Esophagus mucosa (tissue), 1 donor: ENCODE results near the gene CLSTN2. TPM values are rescaled to one million over a fixed set of nuclear protein-coding genes. Genes with fewer than 3 reads are reported as not detected.

Source experiments
- ATAC-seq: fragments of 200-7000 bp; cut with Tn5 transposase; one replicate; pipeline ENCODE4 v1.9.1; 2020
- total RNA-seq: library from RNA; stranded (reverse); gene quantifications from one replicate; pipeline ENCODE4 v1.2.4, GENCODE V29; 2023
- donor health status: DM: yes; HTN: yes; CAD: no.

Gene CLSTN2
- total RNA-seq, 1 donor from 2014 or later, result 1.5 TPM

DNA sequence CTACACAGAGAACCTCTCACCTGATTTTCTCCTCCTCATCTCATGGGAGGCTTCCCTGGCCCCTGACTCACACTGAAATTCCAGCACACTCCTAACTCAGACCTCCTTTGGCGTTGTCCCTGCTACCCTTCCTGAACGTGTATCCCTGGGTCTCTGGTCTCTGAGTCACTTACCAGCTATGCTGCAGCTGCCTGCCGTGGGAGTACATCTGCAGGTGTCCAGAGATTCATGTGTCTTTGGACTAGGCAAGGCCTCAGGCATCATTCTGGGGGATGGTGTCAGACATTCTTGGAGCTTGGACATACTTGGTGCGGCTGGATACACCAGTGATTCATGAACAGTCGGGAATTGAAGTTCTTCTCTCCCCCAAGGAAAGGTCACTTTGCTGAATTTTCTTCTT is 594.1 kb downstream of the CLSTN2 start:
- no peak for ATAC-seq

DNA sequence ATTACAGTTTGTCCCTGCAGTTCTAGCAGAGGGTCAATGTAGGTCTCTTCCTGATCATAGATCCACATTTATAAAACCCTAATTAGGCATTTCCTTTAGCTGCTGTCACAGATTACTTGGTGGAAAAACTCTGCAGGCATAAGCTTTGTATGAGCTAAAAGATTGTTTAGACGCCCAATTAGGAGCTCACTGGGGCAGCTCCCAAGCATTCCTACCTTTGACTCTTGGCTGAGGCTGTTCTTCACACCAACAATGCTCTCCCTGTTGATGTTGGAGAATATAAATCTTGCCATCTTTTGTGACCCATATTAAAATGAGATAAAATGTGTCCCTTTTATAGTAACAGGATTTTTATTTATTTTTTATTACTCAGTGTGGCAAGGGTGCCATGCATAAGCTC is 594.6 kb downstream of the CLSTN2 start:
- ATAC-seq, result no peak

DNA sequence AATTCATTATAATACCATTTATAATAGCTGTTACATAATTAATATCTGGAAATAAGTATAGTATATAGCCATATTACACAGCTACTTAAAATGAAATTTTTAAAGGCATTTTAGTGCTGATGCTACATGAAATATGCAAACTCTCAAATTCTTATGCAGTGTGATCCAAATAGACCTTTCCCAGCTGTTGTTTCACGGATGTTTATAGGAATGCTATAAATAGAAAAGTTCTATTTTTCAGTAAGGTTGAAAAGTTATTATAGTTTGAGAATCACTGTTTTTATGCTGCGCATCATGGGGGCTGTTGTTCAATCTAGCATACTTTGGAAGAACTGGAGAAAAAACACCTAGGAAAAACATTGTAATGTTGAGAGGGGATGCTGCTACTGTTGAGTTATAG is 595.1 kb downstream of the CLSTN2 start:
- ATAC-seq, result no peak

DNA sequence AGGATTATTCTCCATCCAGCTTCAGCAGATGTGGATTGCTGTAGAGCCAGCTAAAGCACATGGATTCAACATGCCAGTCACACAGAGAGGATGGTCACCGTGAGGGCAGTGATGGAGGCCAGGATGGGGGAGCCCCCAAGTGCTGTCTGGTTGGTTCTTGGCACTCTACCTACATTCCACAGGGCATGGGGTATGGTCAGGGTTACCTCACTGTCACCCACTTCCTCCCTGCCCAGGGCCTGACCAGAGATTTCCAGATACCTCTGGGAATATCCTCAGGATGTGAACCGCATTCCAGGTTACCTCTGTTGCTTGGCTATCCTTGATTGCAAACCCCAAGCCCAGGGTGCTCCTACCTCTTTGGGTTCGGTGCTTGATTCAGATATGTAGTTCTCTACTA is 595.6 kb downstream of the CLSTN2 start:
- ATAC-seq, result no peak

DNA sequence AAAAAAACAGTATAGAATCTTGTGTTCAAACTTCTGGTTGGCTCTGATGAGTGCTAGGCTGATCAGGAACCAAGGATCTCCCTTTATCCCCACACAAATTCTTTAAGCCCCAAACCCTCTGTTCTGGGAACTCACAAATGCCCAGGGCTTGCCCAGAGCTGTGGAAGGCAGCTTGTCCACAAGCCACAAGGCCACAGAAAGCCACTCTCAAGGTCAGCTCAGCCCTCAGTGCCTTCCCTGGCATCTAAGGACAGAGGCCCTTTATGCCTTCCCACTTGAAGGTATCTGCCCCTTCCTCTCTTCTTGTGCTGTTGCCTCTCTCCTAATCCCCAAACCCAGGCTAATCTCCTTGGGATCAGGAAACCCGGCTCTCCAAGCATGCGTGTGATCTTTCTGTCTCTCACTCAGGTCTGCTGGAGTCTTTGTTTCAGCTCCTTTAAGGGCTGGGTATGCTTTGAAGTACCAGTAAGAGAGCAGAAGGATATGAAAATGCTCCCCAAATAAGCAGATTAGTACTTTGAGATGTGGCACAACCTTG is 597.9 kb downstream of the CLSTN2 start:
- no peak for ATAC-seq

DNA sequence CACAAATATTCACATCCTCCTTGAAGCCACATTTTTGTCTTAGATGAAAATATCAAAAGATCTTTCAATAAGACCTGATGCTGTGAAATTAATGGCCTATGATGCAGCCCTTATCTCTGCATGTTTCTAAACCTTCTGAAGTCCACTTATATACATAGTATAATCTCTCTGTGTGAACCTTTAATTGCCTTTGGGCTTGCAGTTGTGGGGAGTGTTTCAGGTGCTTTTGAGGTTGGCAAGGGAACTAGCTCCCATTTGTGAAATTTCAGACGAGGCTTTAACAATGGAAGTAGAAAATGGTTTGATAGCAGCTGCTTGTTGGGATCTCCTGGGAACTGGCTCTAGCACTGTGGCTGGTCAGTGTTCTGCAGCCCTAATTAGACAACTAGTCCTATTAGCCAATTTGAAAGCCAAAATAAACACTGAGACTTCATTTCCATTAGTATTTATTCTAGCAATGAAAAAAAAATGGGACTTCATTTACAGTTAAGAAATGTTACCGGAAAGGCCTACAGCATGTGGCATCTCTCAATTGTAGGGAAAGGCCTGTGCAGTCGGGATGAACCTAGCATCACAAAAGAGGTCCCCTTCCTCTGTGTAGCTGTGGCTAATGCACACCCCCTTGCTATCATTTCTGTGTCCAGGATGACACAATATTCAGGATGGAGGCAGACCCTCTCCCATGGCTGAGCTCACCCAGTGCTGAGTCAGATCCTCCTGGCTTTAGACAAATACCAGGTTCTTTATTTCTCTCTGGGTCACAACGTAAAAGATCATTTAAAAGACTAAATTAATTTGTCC is 602.1 kb downstream of the CLSTN2 start:
- ATAC-seq, result no peak

DNA sequence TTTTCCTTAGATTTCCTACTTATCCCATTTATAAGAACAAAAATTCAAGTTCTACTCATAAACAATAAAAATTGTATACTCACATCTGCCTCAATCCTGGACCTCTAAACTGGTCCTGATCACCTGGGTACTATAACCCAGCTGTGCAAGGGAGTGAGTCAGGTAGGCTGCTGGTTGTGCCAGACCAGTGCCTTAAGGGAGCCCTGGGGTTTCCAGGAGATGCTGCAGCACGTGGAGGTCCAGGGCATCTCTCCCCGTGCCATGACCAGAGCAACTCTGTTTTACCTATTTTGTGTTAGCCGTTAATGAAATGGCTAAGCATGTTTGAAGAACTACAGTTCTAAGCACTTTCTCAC is 602.7 kb downstream of the CLSTN2 start:
- ATAC-seq, result no peak

DNA sequence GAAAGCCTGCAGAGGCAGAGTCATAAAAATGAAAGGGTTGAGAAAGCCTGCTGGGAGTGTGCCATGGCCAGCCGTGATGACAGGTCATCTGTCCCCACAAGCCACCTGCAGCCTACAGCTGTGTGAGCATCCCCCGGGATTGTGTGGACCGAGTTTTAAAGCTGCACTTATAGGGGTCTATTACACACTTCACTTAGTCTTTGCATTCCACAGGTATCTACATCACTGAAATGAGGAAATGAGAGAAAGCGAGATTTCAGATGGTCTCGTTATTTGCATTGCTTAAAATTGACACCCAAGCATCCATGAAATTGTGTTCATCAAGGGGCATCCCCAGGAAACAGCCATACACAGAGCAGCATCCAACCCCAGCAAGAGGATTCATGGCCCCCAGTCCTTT is 605.3 kb downstream of the CLSTN2 start:
- no peak for ATAC-seq

DNA sequence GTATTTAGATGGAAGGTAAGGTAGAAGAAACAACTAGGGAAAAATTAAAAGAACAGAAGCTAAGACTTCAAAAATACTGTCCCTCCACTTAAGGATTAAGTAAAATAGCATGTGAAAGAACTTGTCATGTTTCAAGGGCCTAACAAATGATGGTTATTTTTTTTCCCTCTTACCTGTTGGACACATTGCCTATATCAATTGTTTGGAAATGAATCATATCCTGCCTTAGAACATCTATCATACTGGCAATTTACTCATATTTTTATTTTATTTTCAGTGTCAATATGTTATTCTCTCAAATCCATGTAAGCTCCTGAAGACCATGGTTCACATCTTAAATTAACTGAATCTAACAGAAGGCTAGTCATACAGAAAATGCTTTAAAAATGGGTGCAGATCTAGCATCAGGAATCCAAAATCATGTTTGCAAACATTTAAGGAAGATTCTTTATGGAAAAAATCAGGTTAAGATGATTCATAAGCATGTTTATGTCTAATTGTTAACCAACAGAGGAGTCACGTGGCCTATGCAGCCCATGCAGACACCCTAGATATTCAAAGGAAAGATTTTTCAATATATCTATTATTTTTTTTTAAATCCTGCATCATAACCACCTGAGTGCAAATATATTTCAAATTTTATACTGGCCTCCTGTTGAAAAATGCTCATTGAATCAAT is 607.1 kb downstream of the CLSTN2 start:
- ATAC-seq, result no peak

DNA sequence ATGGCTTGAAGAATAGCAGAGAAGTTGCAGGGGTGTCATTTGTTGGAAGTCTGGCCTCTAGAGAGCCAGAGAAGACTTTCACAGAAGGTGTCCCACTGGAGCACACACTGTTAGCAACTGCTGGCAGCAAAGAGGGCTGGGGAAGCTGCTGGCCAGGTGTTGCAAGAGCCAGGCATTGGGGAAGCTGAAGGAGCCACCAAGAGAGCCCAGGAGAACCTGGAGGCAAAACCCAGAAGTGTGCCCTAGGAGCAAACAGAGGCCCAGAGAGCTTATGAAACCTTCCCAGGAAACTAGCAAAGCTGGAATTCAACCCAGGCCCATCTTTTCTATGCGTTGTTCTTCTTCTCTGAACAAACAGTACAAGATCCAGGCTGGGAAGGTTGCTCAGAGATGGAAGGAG is 610.2 kb downstream of the CLSTN2 start:
- no peak for ATAC-seq

DNA sequence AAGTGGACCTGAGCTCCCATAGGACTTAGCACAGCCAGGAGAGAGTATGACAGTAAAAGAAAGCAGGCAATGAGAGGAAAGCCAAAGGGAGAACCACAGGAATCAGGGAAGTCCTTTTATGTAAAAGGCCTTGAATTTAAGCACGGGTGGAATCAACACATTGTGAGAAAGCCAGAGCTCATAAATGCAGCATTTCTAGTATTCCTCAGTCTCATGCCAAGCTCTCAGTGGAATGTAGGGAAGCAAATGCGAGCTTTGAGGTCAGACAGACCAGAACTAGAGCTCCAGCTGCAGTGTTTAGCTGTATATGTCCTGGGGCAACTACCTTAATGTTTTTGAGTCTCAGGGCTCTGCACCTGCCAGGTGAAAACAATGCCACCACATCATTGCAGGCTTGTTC is 610.8 kb downstream of the CLSTN2 start:
- no peak for ATAC-seq

DNA sequence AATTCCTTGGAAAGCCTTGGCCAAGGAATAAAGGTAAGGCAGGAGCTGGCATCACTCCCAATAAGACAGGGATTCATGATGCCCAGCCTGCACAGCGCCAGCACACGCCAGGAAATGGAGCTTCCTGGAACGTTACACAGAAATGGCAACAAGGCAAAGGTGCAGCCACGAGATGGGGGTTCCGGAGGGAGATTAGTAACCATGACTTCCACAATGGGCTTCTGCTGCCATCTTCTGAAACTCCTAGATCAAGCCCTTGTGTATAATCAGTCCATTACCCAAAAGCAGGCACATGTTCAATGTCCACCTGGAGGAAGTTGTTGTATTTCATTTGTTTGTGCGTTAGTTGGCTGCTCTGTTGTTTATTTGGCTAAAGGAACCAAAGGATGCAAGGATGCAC is 611.7 kb downstream of the CLSTN2 start:
- no peak for ATAC-seq

DNA sequence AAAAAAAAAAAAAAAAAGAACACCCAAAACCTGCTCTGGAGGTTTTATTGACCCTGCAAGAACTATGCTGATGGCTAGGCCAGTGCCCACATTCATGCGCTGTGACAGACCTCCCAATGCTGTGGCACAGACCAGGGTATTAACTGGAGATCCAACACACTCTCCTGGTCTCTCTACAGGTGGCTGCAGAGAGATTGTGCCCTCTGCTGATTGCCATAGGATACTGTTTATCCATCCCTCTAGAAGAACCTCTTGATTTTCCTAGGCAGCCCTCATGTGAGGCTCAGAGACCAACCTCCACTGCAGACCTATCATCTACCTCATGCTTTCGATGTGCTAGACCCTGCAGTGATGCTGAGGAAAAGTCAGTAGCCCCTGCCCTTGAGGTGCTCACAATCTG is 617.4 kb downstream of the CLSTN2 start:
- ATAC-seq, result no peak

DNA sequence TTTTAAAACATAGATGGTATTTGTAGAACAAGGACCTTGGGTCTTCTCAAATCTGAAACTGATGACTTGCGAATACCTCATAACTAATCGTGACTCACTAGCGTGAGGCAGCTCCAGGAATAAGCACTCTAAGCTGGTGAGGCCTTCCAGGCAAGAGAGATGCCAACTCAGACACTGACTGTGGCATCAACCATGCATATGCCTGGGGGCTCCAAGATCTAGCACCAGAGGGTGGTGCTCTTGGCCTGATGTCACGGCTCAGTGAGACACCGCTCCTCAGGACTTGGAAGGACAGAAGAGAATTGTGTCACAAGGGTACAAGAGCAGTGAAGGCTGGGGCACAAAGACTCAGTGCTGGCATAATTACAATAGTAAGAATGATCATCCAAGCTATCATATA is 617.9 kb downstream of the CLSTN2 start:
- ATAC-seq, result peak; percentile 36

DNA sequence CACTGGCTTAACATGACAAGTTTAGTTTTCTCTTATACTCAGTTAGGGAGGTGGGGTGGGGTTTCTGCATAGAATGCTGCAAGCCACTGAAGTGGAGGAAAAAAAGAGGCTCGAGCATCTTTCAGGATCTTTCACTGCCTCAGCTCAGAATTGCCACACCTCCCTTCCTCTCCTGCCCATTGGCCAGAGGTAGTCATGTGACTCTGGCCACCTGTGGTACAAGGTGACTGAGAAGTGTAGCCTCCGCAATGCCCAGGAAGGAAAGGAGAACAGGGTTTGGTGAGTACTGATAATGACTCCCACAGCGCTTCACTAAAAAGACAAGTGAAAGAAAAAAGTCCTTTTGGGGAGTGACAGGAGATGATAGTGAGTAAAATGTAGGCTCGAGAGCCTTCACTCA is 618.6 kb downstream of the CLSTN2 start:
- no peak for ATAC-seq

DNA sequence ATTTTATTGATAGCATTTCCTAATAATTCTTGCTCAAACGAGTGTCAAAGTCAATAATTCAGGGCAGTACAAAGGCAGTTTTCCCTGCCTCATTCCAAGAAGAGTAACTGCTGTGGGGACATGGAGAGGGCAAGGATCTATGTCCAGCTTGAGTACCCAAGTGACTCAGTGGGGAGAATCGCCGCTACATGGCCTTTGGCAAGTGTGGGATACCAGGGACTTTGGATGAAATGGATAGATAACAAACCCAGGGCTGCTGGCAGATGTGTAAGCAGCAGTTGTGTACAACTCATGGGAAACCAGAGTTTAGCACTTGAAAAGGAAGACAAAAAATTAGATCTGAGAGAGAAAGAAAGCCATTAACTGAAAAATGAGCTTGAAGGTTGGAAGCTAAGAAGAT is 620.7 kb downstream of the CLSTN2 start:
- ATAC-seq, result no peak

DNA sequence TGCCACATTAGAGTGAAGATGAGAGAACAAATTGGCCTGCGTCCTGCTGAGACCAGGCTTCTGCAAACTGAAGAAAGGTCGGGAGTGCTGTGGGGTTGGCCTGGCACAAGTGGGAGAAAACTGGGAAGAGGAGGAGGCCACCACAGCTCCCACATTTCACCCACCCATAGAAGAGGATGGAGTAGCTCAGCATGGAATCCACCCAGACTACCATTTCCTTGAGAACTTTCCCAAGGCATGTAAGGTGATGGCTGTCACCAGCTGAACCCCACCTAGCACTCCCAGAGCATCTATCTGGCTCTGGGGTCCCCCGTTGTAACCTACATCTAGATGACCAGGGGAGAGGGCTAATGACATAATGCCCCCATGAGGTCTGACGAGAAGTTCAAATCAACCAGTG is 622.5 kb downstream of the CLSTN2 start:
- ATAC-seq, result no peak

DNA sequence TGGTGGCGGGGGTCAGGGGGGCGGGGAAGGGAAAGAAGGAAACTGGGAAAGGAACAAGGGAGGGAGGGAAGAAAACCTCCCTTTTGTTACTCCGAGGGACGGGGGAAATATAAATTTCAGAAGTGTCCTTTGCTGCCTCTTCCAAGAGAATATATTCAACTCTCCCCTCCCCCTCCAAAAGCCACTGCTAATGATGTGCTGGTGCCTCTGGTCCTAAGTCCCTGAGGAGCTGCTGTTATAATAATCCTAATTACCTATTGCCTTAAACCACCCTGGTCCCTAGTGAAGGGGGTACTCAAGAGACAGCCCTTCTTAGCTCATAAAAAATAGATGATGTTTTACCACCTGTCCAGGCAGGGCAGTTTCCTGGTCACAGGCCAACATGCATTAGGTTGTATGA is 624.6 kb downstream of the CLSTN2 start:
- ATAC-seq, result no peak

DNA sequence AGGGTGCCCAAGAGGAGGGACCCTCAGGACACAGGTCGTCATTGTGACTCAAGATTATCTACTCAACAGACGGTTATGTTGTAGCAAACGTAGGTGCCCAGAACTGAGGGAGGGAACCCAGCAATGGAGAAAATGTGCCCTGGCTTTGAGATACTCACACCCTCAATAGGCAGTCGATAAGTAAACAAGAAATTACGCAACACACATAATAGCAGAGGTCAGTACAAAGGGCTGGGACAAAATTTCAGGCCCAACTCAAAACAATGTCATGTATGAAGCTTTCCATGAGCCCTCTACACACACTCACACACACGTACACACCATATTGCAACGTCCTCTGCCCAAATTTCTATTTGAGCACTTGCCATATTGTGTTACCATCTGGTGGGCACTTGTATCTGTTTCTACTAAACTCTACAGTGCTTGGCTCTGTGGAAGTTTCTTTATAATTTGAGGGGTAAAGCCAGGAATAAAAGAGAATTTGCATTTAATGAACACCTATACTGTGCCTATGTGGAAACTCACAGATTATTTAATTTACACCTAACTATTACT is 628.3 kb downstream of the CLSTN2 start:
- no peak for ATAC-seq

DNA sequence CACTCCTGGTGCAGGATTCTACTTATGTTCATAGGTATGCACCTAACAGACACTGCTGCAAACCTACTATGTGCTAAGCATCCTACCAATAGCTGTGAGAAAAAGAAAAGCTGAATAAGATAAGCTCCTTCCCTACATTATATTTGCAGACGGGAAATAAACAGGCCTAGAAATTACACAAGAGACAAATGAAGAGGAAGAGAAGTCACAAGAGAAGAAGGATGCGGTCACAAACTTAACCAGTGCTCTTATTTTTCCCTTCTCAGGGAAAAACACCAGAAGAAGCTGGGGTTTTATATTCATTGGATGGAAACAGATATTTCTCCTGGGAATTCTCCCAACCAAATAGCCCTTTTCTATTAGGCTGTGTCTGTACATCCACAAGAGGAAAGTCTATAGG is 633.1 kb downstream of the CLSTN2 start:
- ATAC-seq, result no peak

DNA sequence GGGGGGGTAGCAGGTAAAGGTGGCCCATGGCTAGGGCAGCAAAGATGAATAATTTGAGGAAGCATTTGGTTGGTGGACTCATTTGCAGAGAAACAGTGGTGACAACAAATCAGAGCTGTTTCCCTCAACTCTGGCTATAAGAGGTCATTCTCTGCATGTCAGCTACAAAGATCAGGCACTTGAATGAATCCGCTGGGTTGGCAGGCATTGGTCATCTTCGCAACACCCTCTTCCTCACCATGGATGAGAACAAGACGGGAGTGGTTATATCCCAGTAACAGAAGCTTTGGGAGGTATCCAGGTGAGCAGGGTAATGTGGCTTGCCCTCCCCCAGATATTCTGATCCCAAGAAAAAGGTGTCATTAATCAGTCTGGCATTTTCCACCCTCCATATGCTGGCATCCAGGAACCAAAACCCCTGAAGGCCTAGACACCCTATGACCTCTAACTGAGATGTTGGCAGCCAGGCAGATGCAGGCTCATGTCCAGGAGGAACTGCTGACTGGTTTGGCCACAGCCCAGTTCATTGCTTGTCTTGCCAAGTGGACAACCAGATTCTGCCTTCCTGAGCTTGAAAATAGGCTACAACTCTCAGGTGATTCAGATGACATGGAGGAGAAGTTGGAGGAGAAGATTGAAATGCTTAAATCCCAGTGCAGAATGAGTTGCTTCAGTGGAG is 634.0 kb downstream of the CLSTN2 start:
- no peak for ATAC-seq

DNA sequence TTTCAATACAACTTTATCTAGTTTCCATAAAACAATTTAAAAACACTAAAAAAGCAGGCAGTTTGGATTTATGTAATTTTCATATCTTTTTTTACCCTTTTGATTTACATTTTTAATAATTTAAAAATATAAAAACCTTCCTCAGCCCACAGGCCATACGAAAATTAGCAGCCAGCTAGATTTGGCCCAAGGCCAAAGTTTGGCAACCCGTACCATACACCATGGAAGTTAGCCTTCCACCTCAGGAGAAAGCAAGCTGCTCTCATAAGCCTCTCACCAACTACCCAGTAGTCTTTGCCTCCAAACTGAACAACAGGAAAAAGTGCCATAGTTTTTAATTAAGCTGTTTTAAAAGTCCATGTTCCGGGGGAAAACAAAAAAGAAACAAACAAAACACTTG is 635.6 kb downstream of the CLSTN2 start:
- ATAC-seq, result no peak

DNA sequence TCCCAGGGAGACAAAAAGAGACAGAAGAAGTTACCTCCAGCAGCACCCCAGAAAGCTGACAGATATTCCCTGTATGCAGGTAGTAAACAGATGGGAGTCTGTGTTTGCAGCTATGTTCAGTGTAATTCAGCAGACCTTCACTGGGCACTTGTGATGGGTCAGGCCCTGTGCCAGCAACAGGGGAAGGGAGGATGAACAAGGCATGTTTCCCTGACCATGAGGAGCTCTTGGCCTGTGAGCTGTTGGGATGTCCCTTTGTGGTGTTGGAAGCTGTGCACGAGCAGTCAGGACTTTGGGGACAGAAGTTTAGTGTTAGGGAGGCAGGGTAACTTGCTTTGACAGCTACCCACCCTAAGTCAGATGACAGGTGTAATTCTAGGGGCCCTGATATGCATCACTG is 636.9 kb downstream of the CLSTN2 start:
- ATAC-seq, result no peak
